GM13977 (cell line): ENCODE measurements around the gene TRIM47.
A peak's percentile ranks its signal among the peaks of the same experiment; 100 is the strongest.
"Not testable (repeated sequence)": the region's sequence is repeated elsewhere in the genome, so short reads cannot be mapped to it uniquely, and the experiment has no call there.

Source experiments
- DNase-seq: peaks from one replicate; pipeline ENCODE4 v3.0.0; 2012; ENCODE audit warnings: low spot score
- in situ Hi-C: fragments of 300-500 bp; cut with MboI; formaldehyde crosslinking; loops from one replicate; pipeline ENCODE4 v1.12.0; 2022; ENCODE audit warnings: low sequenced_read_pairs, low pct_unique_long_range_greater_than_20kb, mixed read lengths, inconsistent platforms; ENCODE audit not compliant: unreplicated experiment
- TF ChIP-seq, protein P1 (sequence below): IDR thresholded peaks from 2 replicates; pipeline ENCODE4 v1.5.1; 2012; ENCODE audit warnings: mild to moderate bottlenecking, control low read depth; ENCODE audit not compliant: insufficient read depth; ENCODE audit errors: extremely low read depth, missing control alignments

TRIM47 gene

GRCh38 chr17:75864887-75865286 lies 13.5 kb downstream of the TRIM47 start:
- in situ Hi-C loops, DNase-seq: not testable (repeated sequence)

- in situ Hi-C loops = no loop called here
- DNase-seq = peak; percentile 72
- TF ChIP-seq, protein P1, sequence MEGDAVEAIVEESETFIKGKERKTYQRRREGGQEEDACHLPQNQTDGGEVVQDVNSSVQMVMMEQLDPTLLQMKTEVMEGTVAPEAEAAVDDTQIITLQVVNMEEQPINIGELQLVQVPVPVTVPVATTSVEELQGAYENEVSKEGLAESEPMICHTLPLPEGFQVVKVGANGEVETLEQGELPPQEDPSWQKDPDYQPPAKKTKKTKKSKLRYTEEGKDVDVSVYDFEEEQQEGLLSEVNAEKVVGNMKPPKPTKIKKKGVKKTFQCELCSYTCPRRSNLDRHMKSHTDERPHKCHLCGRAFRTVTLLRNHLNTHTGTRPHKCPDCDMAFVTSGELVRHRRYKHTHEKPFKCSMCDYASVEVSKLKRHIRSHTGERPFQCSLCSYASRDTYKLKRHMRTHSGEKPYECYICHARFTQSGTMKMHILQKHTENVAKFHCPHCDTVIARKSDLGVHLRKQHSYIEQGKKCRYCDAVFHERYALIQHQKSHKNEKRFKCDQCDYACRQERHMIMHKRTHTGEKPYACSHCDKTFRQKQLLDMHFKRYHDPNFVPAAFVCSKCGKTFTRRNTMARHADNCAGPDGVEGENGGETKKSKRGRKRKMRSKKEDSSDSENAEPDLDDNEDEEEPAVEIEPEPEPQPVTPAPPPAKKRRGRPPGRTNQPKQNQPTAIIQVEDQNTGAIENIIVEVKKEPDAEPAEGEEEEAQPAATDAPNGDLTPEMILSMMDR = no peak
Measured at GRCh38 chr17:75864448-75864871, 13.9 kb downstream of the TRIM47 start.

GRCh38 chr17:75861927-75862317 lies 16.5 kb downstream of the TRIM47 start:
- TF ChIP-seq, protein P1 = no peak
- no peak for DNase-seq
- in situ Hi-C loops = no loop called here

GRCh38 chr17:75859358-75859757 lies 19.0 kb downstream of the TRIM47 start:
- DNase-seq = not testable (repeated sequence)

DNA sequence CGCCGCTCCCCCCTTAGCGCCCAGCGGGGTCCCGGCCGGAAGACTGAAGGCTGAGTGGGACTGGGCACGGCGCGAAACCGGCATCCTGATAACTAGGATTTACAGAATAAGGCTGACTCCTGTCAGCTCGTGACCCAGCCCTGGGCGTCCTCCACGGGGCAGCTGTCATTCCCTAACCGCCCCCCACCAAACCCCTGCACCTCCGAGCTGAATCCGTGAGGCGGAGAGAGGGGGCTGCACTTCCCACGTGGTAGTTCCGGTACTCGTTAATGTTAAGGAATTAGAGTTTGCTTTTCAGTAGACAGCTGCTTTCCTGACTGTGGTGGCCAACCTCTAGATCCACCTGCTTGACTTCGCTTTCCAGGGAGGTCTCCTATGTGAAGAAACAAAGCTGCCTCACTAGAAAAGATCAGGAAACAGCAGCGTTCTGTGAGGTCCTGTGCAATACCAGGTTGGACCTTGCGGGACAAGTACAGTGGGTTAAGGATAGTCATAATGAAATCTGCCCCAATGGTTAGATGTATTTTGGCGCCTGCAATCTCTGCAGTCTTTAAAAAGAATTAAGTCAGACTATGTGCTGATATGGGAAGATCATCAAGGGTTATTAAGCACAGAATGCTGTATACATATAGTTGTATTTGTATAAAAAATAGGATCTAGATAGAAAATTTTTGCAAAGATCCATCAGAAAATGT lies 22.2 kb downstream of the TRIM47 start:
- TF ChIP-seq, protein P1 = peak; percentile 67
- in situ Hi-C loops = no loop called here
- DNase-seq = no peak

More at GRCh38 chr17:75859358-75859757, 19.0 kb downstream of the TRIM47 start:
- in situ Hi-C loops = not testable (repeated sequence)

DNA sequence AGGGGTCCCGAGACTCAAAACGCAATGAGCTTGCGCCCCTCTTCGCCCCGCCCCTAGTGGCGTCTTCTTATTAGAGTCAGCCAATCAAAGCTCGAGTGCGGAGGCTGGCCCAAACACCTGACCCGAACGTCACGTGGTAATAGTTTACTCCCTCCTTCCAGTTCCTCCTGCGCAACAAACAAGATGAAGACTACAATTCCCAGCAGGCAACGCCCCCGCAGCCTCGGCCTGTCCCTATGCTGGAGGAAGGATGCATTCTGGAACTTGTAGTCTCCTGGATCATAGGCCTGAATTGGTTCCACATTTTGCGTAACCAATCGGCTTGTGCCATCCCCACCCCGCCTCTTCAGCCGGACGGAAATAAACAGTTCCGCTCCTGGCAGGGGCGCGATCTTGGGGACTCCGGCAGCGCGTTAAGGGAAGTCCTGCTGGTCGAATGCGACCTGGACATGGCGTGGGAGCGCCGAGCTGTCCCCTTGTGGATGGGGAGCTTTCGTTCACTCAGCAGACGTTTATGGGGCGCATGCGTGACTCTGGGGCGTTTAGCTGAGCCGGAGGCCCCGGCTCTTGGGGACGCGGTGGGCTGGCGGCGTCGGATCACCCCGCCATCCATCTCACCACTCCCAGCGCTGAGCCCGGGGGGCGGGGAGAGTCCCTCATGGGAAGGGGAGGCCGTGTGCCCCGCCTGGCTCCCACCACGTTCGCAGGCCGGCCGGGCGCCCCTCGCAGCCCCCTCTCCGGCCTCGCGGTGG lies 22.9 kb downstream of the TRIM47 start, which contains the start of gene WBP2:
WBP2 (minus strand) TSS at position 26 of the 752 bp plus-strand sequence. CDS start 38 bp downstream, outside the sequence.
- TF ChIP-seq, protein P1 = no peak
- in situ Hi-C loops = no loop called here
- DNase-seq = peak; percentile 99

GRCh38 chr17:75854881-75855309 lies 23.5 kb downstream of the TRIM47 start:
- DNase-seq = no peak
- TF ChIP-seq, protein P1 = no peak
- in situ Hi-C loops = no loop called here
